Pons (tissue), 1 donor: Measurements from ENCODE around the gene CEMP1.

Source experiments
- DNase-seq: peaks from one replicate; pipeline ENCODE4 v3.0.0-alpha.2; 2016; ENCODE audit warnings: low spot score

Gene CEMP1

DNA sequence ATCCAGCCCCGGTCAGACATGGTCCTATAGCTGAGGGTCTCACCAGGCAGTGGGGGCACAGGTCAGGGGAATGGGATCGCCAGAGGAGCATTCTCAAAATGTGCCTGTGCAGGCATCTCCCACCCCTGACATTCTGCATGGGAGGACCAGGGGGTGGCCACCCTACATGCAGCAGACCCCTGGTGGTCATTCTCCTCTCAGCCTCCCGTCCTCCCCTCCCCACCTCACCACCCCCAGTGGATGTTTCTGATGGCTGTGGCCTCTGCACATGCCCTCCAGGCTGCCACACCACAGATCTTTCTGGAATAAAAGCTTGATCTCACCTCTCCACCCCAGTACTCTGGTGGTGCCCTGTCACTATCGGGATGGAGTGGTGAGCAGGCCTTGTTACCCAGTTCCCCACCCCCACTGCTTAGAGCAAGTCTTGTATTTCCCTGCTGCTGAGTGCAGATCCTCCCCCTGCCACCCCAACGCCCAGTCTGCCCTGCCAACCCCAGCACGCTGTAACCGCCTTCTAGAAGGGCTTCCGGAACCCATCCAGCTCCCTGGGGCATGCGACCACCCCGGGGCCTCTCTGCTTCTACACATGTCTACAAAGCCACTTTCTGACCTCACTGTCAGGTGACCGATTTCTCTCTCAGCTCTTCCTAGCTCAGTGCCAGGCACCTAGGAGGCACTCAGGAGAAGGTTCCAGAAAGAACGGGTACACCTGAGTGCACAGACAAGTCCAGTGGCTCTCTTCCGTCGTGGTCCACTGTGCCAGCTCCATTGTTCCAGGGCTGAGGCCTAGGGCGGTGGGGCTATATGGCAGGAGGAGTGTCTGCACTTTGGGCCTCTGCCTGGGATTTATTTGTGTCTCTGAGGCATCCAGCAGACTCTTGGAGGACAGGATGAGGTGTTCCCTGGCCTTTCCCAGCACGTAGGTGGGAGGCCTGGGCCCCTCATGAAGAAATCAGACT, 47.0 kb downstream of the CEMP1 start:
- DNase-seq: no peak

DNA sequence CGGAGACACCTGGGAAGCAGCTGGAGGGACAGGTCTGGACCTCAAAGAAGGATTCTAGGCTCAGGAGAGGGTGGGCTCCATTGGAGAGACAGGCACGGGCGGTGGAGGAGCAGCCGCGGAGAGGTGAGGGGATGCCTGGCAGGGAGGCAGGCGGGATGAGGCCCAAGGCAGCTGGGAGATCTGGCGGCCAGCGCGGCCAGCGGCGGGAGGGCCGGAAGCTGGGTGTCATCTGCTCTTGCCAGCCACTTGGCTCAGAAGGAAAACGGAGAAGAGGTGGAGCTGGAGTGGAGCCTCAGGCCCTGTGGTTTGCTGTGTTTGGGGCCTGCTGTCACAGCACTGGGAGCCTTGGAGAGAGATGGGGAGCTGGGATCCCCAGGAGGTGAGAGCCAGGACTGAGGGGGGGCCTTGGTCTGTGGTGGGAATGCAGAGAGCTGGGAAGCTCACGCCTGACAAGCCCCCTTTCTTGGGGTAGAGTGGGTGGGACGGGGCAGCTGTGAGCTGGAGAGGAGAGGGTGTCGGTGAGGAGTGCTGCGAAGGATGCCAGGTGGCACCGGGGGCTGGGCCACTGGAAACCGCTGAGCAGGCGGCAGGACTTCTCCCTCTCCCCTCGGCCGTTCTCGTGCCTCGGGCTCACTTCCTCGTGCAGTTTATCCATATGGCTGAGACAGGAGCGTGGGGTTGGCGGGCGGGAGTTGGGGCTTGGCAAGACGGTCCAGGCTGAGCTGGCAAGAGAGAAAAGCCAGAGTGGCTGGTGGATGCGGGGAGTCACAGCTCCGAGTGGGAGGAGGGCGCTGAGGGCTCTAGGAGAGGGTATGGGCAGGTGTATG, 48.3 kb downstream of the CEMP1 start:
- peak; percentile 69 for DNase-seq

DNA sequence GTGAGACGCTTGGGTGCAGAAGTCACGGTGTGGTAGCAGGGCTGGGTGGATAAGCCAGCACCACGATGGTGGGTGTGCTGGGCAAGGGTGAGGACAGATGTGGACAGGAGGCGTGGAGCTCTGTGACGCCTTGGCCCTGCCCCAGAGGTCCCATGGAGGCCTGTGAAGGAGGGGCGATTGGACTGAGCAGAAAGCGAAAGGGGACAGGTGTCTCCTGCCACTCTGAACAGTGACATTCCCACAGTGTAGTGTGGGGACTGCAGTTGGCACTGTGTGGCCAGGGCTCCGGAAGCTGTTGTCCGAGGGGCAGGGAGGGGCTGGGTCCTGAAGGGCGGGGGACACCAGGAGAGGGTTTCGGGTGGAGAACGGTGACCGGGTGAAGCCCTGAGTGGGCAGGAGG, 49.0 kb downstream of the CEMP1 start:
- no peak for DNase-seq

DNA sequence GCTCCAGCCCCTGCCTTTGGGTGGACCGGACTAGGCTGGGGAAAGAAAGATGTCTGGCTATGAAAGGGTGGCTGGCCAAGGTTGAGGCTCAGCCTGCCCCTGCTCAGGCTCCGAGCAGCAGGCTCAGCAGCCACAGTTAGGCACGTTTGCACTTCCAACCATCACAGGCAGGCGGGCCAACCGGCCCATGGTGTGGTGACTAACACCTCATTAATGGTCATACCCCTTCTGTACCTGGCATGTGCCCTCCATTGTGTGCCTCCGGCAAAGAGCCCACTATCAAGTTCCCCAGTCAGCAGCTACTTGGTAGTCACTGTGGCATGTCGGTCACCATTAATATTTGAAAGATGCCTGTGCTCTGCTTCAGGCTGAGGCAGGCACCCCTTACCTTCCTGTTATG, 49.5 kb downstream of the CEMP1 start:
- no peak for DNase-seq

DNA sequence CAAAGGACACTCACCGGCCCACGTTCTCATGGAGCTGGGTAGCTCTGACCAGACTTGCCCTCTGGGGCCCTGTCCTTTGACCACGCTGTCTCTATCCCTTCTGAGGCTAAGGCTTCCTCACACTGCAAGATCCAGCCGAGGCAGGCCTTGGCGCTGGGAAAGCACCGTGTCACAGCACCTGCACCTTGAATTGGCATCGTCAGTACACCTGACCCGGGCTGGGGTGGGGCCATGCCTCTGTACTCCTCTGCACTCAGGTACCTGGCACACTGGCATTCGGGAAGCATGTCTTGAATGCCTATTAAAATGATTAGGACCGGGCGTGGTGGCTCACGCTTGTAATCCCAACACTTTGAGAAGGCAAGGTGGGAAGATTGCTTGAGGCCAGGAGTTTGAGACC, 50.3 kb downstream of the CEMP1 start:
- no peak for DNase-seq
